H1 (cell line): ENCODE results near the gene CD8B2. TPM values are rescaled to one million over a fixed set of nuclear protein-coding genes. Genes with fewer than 3 reads are reported as not detected.

Experiments
- CTBP2 ChIP-seq: IDR thresholded peaks from 2 replicates; pipeline ENCODE4 v1.7.0; 2011; ENCODE audit warnings: borderline replicate concordance, mild to moderate bottlenecking, moderate library complexity, mixed read lengths, low read length; ENCODE audit not compliant: insufficient read depth, insufficient read length
- KDM1A ChIP-seq: fragments of 200-600, 300-600 bp; sonication (generic); IDR thresholded peaks from 2 replicates; pipeline ENCODE4 v1.7.1; 2016; ENCODE audit warnings: mild to moderate bottlenecking, low read length, borderline replicate concordance
- polyA plus RNA-seq, 7 experiments: library from polyadenylated mRNA; depleted of rRNA in 3 of 7; stranded (reverse) in 5 of 7; unstranded in 2 of 7; fragments of >200 nt in 5 of 7; fragments of 200-250 nt in 2 of 7; gene quantifications; 1 replicate in 5 of 7; 2 replicates in 1 of 7; 4 replicates in 1 of 7; pipeline versions ENCODE4 v1.2.1 to v1.2.3, GENCODE V29; 2011 to 2013; ENCODE audit warnings: missing spikeins in 2 of 7, mixed read lengths in 2 of 7
- total RNA-seq: library from RNA; stranded (reverse); fragmentation: NEBNext Ultra II Directional; extraction: Animal tissue kit (Norgen Biotek cat#: 25700); gene quantifications from 2 replicates; pipeline ENCODE4 v1.2.1, GENCODE V29; 2021
- TF ChIP-seq, protein P1 (sequence below), 3 experiments: IDR thresholded peaks; 1 replicate in 2 of 3; 2 replicates in 1 of 3; pipeline versions ENCODE4 v1.5.1 to v1.6.1; 2011; ENCODE audit warnings: low read length in 3 of 3, mild to moderate bottlenecking in 3 of 3, inconsistent platforms in 2 of 3, low read depth in 1 of 3, moderate library complexity in 1 of 3; ENCODE audit not compliant: insufficient read depth in 1 of 3; ENCODE audit errors: control extremely low read depth in 1 of 3

The CD8B2 gene
- total and polyA plus RNA-seq, 2 of the 8 experiments (the other 6 are each of a cell fraction or from before 2014, with no cell fraction given), result 0.03 TPM; not detected in 1

GRCh38 chr2:106570316-106570715 is 83.2 kb downstream of the CD8B2 start (continued):
- TF ChIP-seq, protein P1, sequence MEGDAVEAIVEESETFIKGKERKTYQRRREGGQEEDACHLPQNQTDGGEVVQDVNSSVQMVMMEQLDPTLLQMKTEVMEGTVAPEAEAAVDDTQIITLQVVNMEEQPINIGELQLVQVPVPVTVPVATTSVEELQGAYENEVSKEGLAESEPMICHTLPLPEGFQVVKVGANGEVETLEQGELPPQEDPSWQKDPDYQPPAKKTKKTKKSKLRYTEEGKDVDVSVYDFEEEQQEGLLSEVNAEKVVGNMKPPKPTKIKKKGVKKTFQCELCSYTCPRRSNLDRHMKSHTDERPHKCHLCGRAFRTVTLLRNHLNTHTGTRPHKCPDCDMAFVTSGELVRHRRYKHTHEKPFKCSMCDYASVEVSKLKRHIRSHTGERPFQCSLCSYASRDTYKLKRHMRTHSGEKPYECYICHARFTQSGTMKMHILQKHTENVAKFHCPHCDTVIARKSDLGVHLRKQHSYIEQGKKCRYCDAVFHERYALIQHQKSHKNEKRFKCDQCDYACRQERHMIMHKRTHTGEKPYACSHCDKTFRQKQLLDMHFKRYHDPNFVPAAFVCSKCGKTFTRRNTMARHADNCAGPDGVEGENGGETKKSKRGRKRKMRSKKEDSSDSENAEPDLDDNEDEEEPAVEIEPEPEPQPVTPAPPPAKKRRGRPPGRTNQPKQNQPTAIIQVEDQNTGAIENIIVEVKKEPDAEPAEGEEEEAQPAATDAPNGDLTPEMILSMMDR (IDR thresholded peaks at IDR 0.05; ENCODE audit: control extremely low read depth in 1 of 3, insufficient read depth in 1 of 3, low read depth in 1 of 3, low read length in 3 of 3), result no peak
- TF ChIP-seq CTBP2 (no peak), KDM1A (no peak)

Other genes starting within 250 kb of the CD8B2 start
- 0.17 TPM in 1 of 2 replicates, not detected in the other for gene RGPD3, start 19.0 kb upstream of the CD8B2 start, total RNA-seq
- 0.05 and 0.08 TPM in 2 replicates for gene RGPD3, start 19.0 kb upstream of the CD8B2 start, polyA plus RNA-seq (2011; rRNA removed)